ENCODE measurements around the gene ITCH. TPM values are rescaled to one million over a fixed set of nuclear protein-coding genes. Genes with fewer than 3 reads are reported as not detected.

ITCH gene
- total RNA-seq, 2 experiments from 2014 or later: 26.1 to 36.8 TPM

GRCh38 chr20:34538671-34539123 is 175.6 kb downstream of the ITCH start:
- no peaks in the 10 kb centered on the region for H3K9me3 ChIP-seq (ENCODE audit: low read length)
- no peaks in the 10 kb centered on the region for H4K20me1 ChIP-seq (ENCODE audit: insufficient read depth, low read length)
- DNase-seq (ENCODE audit: low spot score): peak; percentile 64
- H3K4me3 ChIP-seq (ENCODE audit: low read depth, low read length, poor library complexity, severe bottlenecking): no peak overlapping the region
- H3K27ac ChIP-seq (ENCODE audit: low read depth, low read length, poor library complexity, severe bottlenecking): no peak overlapping the region
- ChIA-PET POLR2A (no interaction called here), CTCF (ENCODE audit: unreplicated experiment) (no interaction called here)
- H3K4me1 ChIP-seq (ENCODE audit: insufficient read depth, low read length, poor library complexity, severe bottlenecking): no peaks in the 10 kb centered on the region
- H3K36me3 ChIP-seq (ENCODE audit: insufficient read depth, low read length): peaks cover 55% of the 10 kb centered on the region
- H2AFZ ChIP-seq (ENCODE audit: low read length): no peak overlapping the region
- no TSS peak for BruUV-seq (replicated peaks)
- no peak for TF ChIP-seq EZH2phosphoT487 (IDR thresholded peaks at IDR 0.05; ENCODE audit: borderline replicate concordance, low read depth, low read length)
- TF ChIP-seq CTCF (conservative IDR thresholded peaks at IDR 0.05; ENCODE audit: low read length): peak; percentile 94
- intact Hi-C loops (cut with micrococcal nuclease; ENCODE audit: unreplicated experiment): loop anchor here (1.0 to 5.0 kb wide), 3 partner anchors 170 to 346 kb away; no protein-coding TSS in a partner anchor
- no peak overlapping the region for H3K4me2 ChIP-seq (ENCODE audit: low read length)
- H3K79me2 ChIP-seq (ENCODE audit: insufficient read depth, low read depth, low read length): no peaks in the 10 kb centered on the region
- no peaks in the 10 kb centered on the region for H3K9me2 ChIP-seq (ENCODE audit: insufficient read depth, low read length)

DNA sequence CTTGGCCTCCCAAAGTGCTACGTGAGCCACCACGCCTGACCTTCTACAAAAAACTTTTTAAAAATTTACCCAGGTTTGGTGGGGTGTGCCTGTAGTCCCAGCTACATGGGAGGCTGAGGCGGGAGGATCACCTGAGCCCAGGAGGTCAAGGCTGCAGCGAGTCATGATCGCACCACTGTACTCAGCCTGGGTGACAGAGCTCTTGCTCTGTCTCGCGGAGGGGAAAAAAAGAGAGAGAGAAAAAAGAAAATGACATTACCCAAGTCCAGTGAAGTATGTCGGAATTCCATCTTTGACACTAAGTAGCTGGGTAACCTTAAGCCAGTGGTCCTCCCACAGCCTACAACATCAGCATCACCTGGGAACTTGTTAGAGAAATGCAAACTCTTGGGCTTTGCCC is 176.7 kb downstream of the ITCH start:
- no peak overlapping the region for H3K27ac ChIP-seq (ENCODE audit: low read depth, low read length, poor library complexity, severe bottlenecking)
- no peaks in the 10 kb centered on the region for H3K9me2 ChIP-seq (ENCODE audit: insufficient read depth, low read length)
- H3K4me2 ChIP-seq (ENCODE audit: low read length): no peak overlapping the region
- ChIA-PET POLR2A (no interaction called here), CTCF (ENCODE audit: unreplicated experiment) (no interaction called here)
- H3K79me2 ChIP-seq (ENCODE audit: insufficient read depth, low read depth, low read length): no peaks in the 10 kb centered on the region
- TF ChIP-seq EZH2phosphoT487 (IDR thresholded peaks at IDR 0.05; ENCODE audit: borderline replicate concordance, low read depth, low read length) (no peak), CTCF (conservative IDR thresholded peaks at IDR 0.05; ENCODE audit: low read length) (no peak)
- intact Hi-C loops (cut with micrococcal nuclease; ENCODE audit: unreplicated experiment): loop anchor here (5.0 kb wide), 2 partner anchors 228 to 347 kb away; no protein-coding TSS in a partner anchor
- H4K20me1 ChIP-seq (ENCODE audit: insufficient read depth, low read length): no peaks in the 10 kb centered on the region
- H3K36me3 ChIP-seq (ENCODE audit: insufficient read depth, low read length): peaks cover 46% of the 10 kb centered on the region
- no peaks in the 10 kb centered on the region for H3K9me3 ChIP-seq (ENCODE audit: low read length)
- BruUV-seq (replicated peaks): no TSS peak
- H2AFZ ChIP-seq (ENCODE audit: low read length): no peak overlapping the region
- DNase-seq (ENCODE audit: low spot score): no peak
- no peak overlapping the region for H3K4me3 ChIP-seq (ENCODE audit: low read depth, low read length, poor library complexity, severe bottlenecking)
- no peaks in the 10 kb centered on the region for H3K4me1 ChIP-seq (ENCODE audit: insufficient read depth, low read length, poor library complexity, severe bottlenecking)

- Histone ChIP-seq H3K79me2 (ENCODE audit: insufficient read depth, low read depth, low read length) (no peaks in the 10 kb centered on the region), H3K27ac (ENCODE audit: low read depth, low read length, poor library complexity, severe bottlenecking) (no peak overlapping the region)
- CTCF ChIA-PET (ENCODE audit: unreplicated experiment): no interaction called here
Measured at GRCh38 chr20:34540596-34541263, 177.7 kb downstream of the ITCH start.

More at GRCh38 chr20:34540596-34541263, 177.7 kb downstream of the ITCH start:
- DNase-seq (ENCODE audit: low spot score): no peak
- Histone ChIP-seq H3K4me3 (ENCODE audit: low read depth, low read length, poor library complexity, severe bottlenecking) (no peak overlapping the region), H4K20me1 (ENCODE audit: insufficient read depth, low read length) (no peaks in the 10 kb centered on the region), H3K9me3 (ENCODE audit: low read length) (no peaks in the 10 kb centered on the region), H3K9me2 (ENCODE audit: insufficient read depth, low read length) (no peaks in the 10 kb centered on the region), H2AFZ (ENCODE audit: low read length) (no peak overlapping the region), H3K4me2 (ENCODE audit: low read length) (no peak overlapping the region), H3K4me1 (ENCODE audit: insufficient read depth, low read length, poor library complexity, severe bottlenecking) (no peaks in the 10 kb centered on the region), H3K36me3 (ENCODE audit: insufficient read depth, low read length) (peaks cover 36% of the 10 kb centered on the region)
- POLR2A ChIA-PET: no interaction called here
- intact Hi-C loops (cut with micrococcal nuclease; ENCODE audit: unreplicated experiment): no loop called here
- TF ChIP-seq EZH2phosphoT487 (IDR thresholded peaks at IDR 0.05; ENCODE audit: borderline replicate concordance, low read depth, low read length) (no peak), CTCF (conservative IDR thresholded peaks at IDR 0.05; ENCODE audit: low read length) (no peak)
- BruUV-seq (replicated peaks): no TSS peak
